Spleen (tissue), 11 donors: ENCODE measurements around the gene RAB3D. TPM values are rescaled to one million over a fixed set of nuclear protein-coding genes. Genes with fewer than 3 reads are reported as not detected.
"Not testable (repeated sequence)": the region's sequence is repeated elsewhere in the genome, so short reads cannot be mapped to it uniquely, and the experiment has no call there.

Experiments used
- DNase-seq: peaks from one replicate; pipeline ENCODE4 v3.0.0-alpha.2; 2020
- H3K27ac ChIP-seq, 8 donors: fragments of 200-600 bp; sonication (generic) in 7 of 8; 1 replicate in 4 of 8; 2 replicates in 4 of 8; pipeline versions ENCODE4 v1.5.0 to v1.8.0; 2016 to 2021; ENCODE audit warnings: inconsistent platforms in 4 of 8, mild to moderate bottlenecking in 4 of 8, moderate library complexity in 1 of 8
- H3K27me3 ChIP-seq, 7 donors: fragments of 200-600 bp; sonication (generic) in 6 of 7; replicated peaks in 1 of 7; 1 replicate in 4 of 7; 2 replicates in 3 of 7; pipeline versions ENCODE4 v1.5.0 to v1.8.0; 2016 to 2021; ENCODE audit warnings: inconsistent platforms in 3 of 7, mild to moderate bottlenecking in 1 of 7
- H3K36me3 ChIP-seq, 6 donors: fragments of 200-600 bp; sonication (generic) in 5 of 6; 1 replicate in 4 of 6; 2 replicates in 2 of 6; pipeline versions ENCODE4 v1.5.0 to v1.8.0; 2016 to 2021; ENCODE audit warnings: inconsistent platforms in 2 of 6
- H3K4me1 ChIP-seq, 6 donors: fragments of 200-600 bp; sonication (generic) in 5 of 6; 1 replicate in 3 of 6; 2 replicates in 3 of 6; pipeline versions ENCODE4 v1.5.0 to v1.8.0; 2016 to 2021; ENCODE audit warnings: inconsistent platforms in 3 of 6
- H3K4me3 ChIP-seq, 8 donors: fragments of 200-600 bp; sonication (generic) in 7 of 8; 1 replicate in 4 of 8; 2 replicates in 4 of 8; pipeline versions ENCODE4 v1.5.0 to v1.8.0; 2016 to 2021; ENCODE audit warnings: inconsistent platforms in 4 of 8, mild to moderate bottlenecking in 4 of 8, moderate library complexity in 2 of 8
- H3K9me3 ChIP-seq, 8 donors: fragments of 200-600 bp; sonication (generic) in 7 of 8; 1 replicate in 4 of 8; 2 replicates in 4 of 8; pipeline versions ENCODE4 v1.5.0 to v1.8.0; 2016 to 2021; ENCODE audit warnings: inconsistent platforms in 4 of 8
- CTCF ChIP-seq, 11 experiments: fragments of 200-600 bp in 7 of 11; fragments of 450-650 bp in 4 of 11; sonication (generic) in 4 of 11; IDR thresholded peaks in 8 of 11; conservative IDR thresholded peaks in 3 of 11; 1 replicate in 7 of 11; 2 replicates in 4 of 11; pipeline versions ENCODE4 v1.4.0 to v1.8.0; 2016 to 2021; ENCODE audit warnings: antibody characterized with exemption in 11 of 11, inconsistent platforms in 4 of 11, mild to moderate bottlenecking in 1 of 11
- POLR2A ChIP-seq, 3 donors: fragments of 450-650 bp; IDR thresholded peaks; one replicate each; pipeline ENCODE4 v1.5.1; 2017; ENCODE audit warnings: antibody characterized with exemption in 3 of 3, mild to moderate bottlenecking in 1 of 3
- POLR2AphosphoS5 ChIP-seq, 3 donors: sonication (generic); formaldehyde crosslinking; IDR thresholded peaks; one replicate each; pipeline ENCODE4 v1.5.1; 2017; ENCODE audit warnings: antibody characterized with exemption in 3 of 3
- WGBS, 5 donors: extraction: QIAGEN DNeasy Blood & Tissue Kit in 3 of 5; methylation state at CpG; one replicate each; pipeline versions ENCODE4 v1.1.5 to v1.1.7; 2013 to 2018; 5-methylcytosine and 5-hydroxymethylcytosine counted together
- intact Hi-C: fragments of 100-400 bp; cut with DNase I; formaldehyde crosslinking; loops from one replicate; pipeline ENCODE4 v1.15.0; 2023; ENCODE audit warnings: low total_unique reads
- polyA plus RNA-seq, 3 donors: library from polyadenylated mRNA; stranded (reverse); fragments of 200-250 nt; gene quantifications; one replicate each; pipeline ENCODE4 v1.2.1, GENCODE V29; 2013
- total RNA-seq, 7 donors: library from RNA; depleted of rRNA in 3 of 7; stranded (reverse); fragments of >200 nt in 3 of 7; fragmentation: NEBNext Ultra II Directional in 4 of 7; extraction: Animal tissue kit (Norgen Biotek cat#: 25700) in 4 of 7; gene quantifications; one replicate each; pipeline versions ENCODE4 v1.1.0 to v1.2.1, GENCODE V29; 2016 to 2021
- donor health status: healthy with polysubstance abuse.
- donor health status: DM: no; HTN: no; CAD: no; lungs with moderate emphysema.
- donor health status: DM: no; HTN: no; CAD: no.
- donor health status: Bipolar disorder and iron deficiency.
- donor health status: healthy.
- donor health status: DM: no; HTN: no; CAD: no.
- donor health status: DM: yes; HTN: yes; CAD: no.

Gene RAB3D
- total and polyA plus RNA-seq, 10 donors, result 2.5 to 51.3 (median 33.5) TPM

- H3K27me3 ChIP-seq, result peaks cover 0 to 9% (median 0%) of the 10 kb centered on the region in 7 donors
- intact Hi-C loops, result no loop called here
- no peak for DNase-seq
- 81 to 89% (median 86%) methylated on average over 6 of the region's 6 CpGs for WGBS, 5 donors
- H3K27ac ChIP-seq, result peak overlapping the region in 3 of 8 donors; percentile 79 to 92 (median 84)
- no peaks in the 10 kb centered on the region for H3K9me3 ChIP-seq
- H3K4me3 ChIP-seq, result peak overlapping the region; percentile 34 to 76 (median 51)
- H3K36me3 ChIP-seq, result peaks cover 0 to 38% (median 0%) of the 10 kb centered on the region in 6 donors
- TF ChIP-seq POLR2A (IDR thresholded peaks at IDR 0.05), result no peak
- TF ChIP-seq POLR2AphosphoS5 (IDR thresholded peaks at IDR 0.05), result no peak
- no peak for TF ChIP-seq CTCF (IDR thresholded peaks at IDR 0.05 in 8 of 11, conservative IDR thresholded peaks at IDR 0.05 in 3 of 11)
- peaks cover 0 to 39% (median 14%) of the 10 kb centered on the region in 6 donors for H3K4me1 ChIP-seq
These were observed 16.6 kb upstream of the RAB3D start for GRCh38 chr19:11356074-11356397.

- TF ChIP-seq POLR2A (IDR thresholded peaks at IDR 0.05), result peak in 1 of 3 donors; percentile 26
- TF ChIP-seq CTCF (IDR thresholded peaks at IDR 0.05 in 8 of 11, conservative IDR thresholded peaks at IDR 0.05 in 3 of 11), result no peak
- TF ChIP-seq POLR2AphosphoS5 (IDR thresholded peaks at IDR 0.05), result peak; percentile 79 to 88 (median 87)
- Histone ChIP-seq H3K27me3 (peaks cover 0 to 9% (median 0%) of the 10 kb centered on the region in 7 donors), H3K27ac (peak within 1 kb of the TSS in 7 of 8 donors; percentile 48 to 92 (median 79)), H3K9me3 (no peaks in the 10 kb centered on the region), H3K4me3 (peak within 1 kb of the TSS; percentile 34 to 76 (median 51)), H3K36me3 (peaks cover 0 to 36% (median 0%) of the 10 kb centered on the region in 6 donors), H3K4me1 (peaks cover 0 to 38% (median 14%) of the 10 kb centered on the region in 6 donors)
- 3 to 7% (median 5%) methylated on average over 41 to 62 of the region's 62 CpGs for WGBS, 5 donors
- DNase-seq, result peak; percentile 95
- intact Hi-C loops, result no loop called here
These were observed 16.0 kb upstream of the RAB3D start, which contains the start of gene PLPPR2 for GRCh38 chr19:11355160-11356073. Gene PLPPR2 (plus strand): TSS chr19:11355432. CDS start chr19:11357674, 2,242 bp downstream.

- H3K27me3 ChIP-seq, H3K4me3 ChIP-seq, DNase-seq, H3K27ac ChIP-seq, H3K9me3 ChIP-seq, intact Hi-C loops: not testable (repeated sequence)
- WGBS, 5 donors, result 93 to 97% (median 95%) methylated on average over 4 of the region's 4 CpGs
- Histone ChIP-seq H3K4me1 (peaks cover 0 to 38% (median 14%) of the 10 kb centered on the region in 6 donors), H3K36me3 (peaks cover 0 to 34% (median 0%) of the 10 kb centered on the region in 6 donors)
These were observed 14.6 kb upstream of the RAB3D start for GRCh38 chr19:11354102-11354501.

GRCh38 chr19:11349171-11349570 lies 9.7 kb upstream of the RAB3D start:
- Histone ChIP-seq H3K9me3 (peaks cover 0 to 10% (median 8%) of the 10 kb centered on the region in 8 donors), H3K27me3 (no peaks in the 10 kb centered on the region), H3K27ac (no peak overlapping the region), H3K36me3 (peaks cover 0 to 21% (median 0%) of the 10 kb centered on the region in 6 donors), H3K4me1 (peaks cover 15 to 31% (median 25%) of the 10 kb centered on the region in 6 donors), H3K4me3 (no peak overlapping the region)
- 87 to 95% (median 92%) methylated on average over 4 of the region's 4 CpGs for WGBS, 5 donors
- no peak for DNase-seq
- intact Hi-C loops, result no loop called here
- no peak for TF ChIP-seq CTCF (IDR thresholded peaks at IDR 0.05 in 8 of 11, conservative IDR thresholded peaks at IDR 0.05 in 3 of 11)
- no peak for TF ChIP-seq POLR2AphosphoS5 (IDR thresholded peaks at IDR 0.05)
